HG03066 (cell line): Measurements from ENCODE around the gene MYL6B.

ENCODE experiments used
- ATAC-seq: cut with Tn5 transposase; IDR thresholded peaks from one replicate; pipeline ENCODE4 v1.9.1; 2021; ENCODE audit warnings: low read depth; ENCODE audit not compliant: unreplicated experiment

Gene MYL6B

GRCh38 chr12:56121204-56121870, 31.1 kb upstream of the MYL6B start:
- no peak for ATAC-seq

GRCh38 chr12:56122637-56123036, 29.8 kb upstream of the MYL6B start:
- ATAC-seq = no peak

GRCh38 chr12:56124133-56124532, 28.3 kb upstream of the MYL6B start:
- no peak for ATAC-seq

- no peak for ATAC-seq
Measured at GRCh38 chr12:56126732-56127239, 25.6 kb upstream of the MYL6B start.

- ATAC-seq = no peak
Measured at GRCh38 chr12:56127485-56127887, 24.9 kb upstream of the MYL6B start.

GRCh38 chr12:56127888-56128669, 24.3 kb upstream of the MYL6B start, which contains the start of gene ESYT1:
ESYT1 (plus strand) TSS chr12:56128267; CDS start chr12:56128320, 53 bp downstream.
- peak; percentile 84 for ATAC-seq

- no peak for ATAC-seq
Measured at GRCh38 chr12:56128670-56129205, 23.6 kb upstream of the MYL6B start.

GRCh38 chr12:56129206-56129941, 23.0 kb upstream of the MYL6B start:
- peak; percentile 34 for ATAC-seq

GRCh38 chr12:56129942-56130495, 22.4 kb upstream of the MYL6B start:
- ATAC-seq = no peak

GRCh38 chr12:56130876-56131275, 21.5 kb upstream of the MYL6B start:
- ATAC-seq = no peak

- no peak for ATAC-seq
Measured at GRCh38 chr12:56134897-56135296, 17.5 kb upstream of the MYL6B start.

GRCh38 chr12:56137853-56138571, 14.4 kb upstream of the MYL6B start:
- ATAC-seq = no peak

GRCh38 chr12:56141946-56142784, 10.2 kb upstream of the MYL6B start:
- ATAC-seq = no peak

GRCh38 chr12:56143217-56143616, 9.2 kb upstream of the MYL6B start:
- ATAC-seq = no peak

GRCh38 chr12:56143870-56144269, 8.5 kb upstream of the MYL6B start:
- no peak for ATAC-seq

- ATAC-seq = no peak
Measured at GRCh38 chr12:56145217-56145616, 7.2 kb upstream of the MYL6B start.

- ATAC-seq = no peak
Measured at GRCh38 chr12:56146492-56147460, 5.6 kb upstream of the MYL6B start.

- no peak for ATAC-seq
Measured at GRCh38 chr12:56150563-56150962, 1.8 kb upstream of the MYL6B start.
